ENCODE data around the gene HLTF. TPM values are rescaled to one million over a fixed set of nuclear protein-coding genes. Genes with fewer than 3 reads are reported as not detected.

The HLTF gene
- total RNA-seq, 1 donor from 2014 or later: 115 TPM

DNA sequence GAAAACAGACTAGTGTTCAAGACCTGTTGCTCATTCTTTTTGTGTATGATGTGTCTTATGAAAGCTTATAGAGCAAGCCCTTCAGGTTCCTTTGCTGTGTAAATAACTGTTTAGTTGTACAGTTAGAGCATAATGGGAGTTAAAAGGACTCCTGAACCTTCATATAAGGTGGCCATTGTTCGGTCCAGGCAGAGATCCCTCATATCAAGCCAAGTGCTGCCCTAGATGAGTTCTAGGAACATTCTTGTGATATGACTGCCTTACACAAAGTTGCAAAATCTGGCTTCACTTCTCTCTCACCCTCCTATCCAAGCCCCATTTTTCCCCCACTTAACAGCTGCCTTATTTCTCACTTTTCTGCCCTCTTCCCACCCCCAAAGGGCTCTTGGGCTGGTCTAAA is 68.1 kb downstream of the HLTF start:
- DNase-seq: no peak

- no peak for DNase-seq
Measured at GRCh38 chr3:149016669-149017541, 69.4 kb downstream of the HLTF start.

DNA sequence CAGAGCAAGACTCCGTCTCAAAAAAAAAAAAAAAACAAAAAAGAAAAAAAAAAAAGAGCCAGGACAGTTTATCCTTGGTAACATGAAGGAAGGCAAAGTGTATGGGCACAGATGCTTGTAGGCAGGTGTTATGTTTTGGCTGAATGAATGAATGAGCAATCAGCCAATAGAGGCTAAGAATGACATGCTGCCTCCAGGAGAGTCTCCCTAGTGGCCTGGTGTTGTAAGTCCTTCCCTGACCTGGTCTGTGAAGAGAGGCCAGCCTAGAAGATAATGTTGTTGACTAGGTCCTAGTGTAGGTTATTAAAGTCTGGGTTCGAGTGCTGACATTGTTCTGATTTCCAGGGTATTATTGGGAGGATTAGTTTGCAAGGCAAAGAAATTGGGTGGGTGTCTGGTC is 70.1 kb downstream of the HLTF start:
- no peak for DNase-seq

DNA sequence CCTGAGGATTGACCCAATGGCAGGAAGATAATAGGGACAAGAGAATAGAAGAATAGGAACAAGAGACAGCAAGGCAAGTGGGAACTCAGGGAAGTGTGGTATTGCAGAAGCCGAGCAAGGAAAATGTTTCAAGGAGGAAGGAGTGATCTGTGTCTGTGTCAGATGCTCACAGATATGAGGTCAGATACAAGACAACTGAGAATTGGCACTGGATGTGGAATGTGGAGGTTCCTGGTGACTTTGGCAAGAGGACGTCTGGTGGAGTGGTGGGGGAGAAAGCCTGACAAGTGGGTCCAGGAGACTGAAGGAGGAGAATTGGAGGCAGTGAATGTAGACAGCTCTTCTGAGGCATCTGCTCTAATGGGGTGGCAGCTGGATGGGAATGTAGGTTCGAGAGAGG is 70.9 kb downstream of the HLTF start:
- no peak for DNase-seq

DNA sequence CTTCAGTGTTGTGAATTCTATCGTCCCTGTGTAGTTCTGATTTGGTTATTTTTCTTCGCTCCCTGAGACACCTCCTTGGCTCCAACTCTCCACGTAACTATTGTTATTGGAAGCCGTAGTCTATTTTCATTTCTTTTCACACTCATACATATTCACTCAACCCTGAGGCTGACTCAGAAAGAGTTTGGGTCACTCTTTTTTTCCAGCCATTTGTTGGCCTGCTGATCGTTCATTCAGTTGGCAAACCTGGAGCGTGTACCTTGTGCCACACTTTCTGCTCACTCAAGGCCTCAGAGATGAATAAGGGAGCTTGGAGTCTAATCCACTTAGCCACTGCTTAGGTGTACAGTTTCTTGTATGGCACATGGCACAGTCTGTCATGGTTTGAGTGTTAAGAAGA is 72.6 kb downstream of the HLTF start:
- DNase-seq: no peak

GRCh38 chr3:149011676-149012075 is 74.7 kb downstream of the HLTF start:
- no peak for DNase-seq

GRCh38 chr3:149010966-149011365 is 75.4 kb downstream of the HLTF start:
- DNase-seq: no peak

DNA sequence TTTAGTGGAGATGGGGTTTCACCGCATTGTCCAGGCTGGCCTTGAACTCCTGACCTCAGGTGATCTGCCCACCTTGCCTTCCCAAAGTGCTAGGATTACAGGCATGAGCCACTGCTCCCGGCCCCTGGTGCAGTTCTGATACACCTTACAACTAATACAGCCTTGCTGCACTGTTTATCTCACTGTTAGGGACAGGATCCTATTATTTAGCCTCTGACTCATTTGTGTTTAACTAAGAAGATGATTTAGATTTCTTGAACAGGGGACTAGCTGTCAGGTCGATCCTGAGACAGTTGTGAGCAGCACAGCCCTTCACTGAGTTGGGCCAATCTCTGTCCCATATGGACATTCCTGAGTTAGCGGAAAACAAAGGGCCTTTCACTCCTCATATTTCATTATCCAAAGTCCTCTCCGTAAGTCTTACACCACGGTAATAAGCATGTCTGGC is 75.8 kb downstream of the HLTF start:
- DNase-seq: no peak

- DNase-seq: no peak
Measured at GRCh38 chr3:149009732-149010131, 76.6 kb downstream of the HLTF start.

DNA sequence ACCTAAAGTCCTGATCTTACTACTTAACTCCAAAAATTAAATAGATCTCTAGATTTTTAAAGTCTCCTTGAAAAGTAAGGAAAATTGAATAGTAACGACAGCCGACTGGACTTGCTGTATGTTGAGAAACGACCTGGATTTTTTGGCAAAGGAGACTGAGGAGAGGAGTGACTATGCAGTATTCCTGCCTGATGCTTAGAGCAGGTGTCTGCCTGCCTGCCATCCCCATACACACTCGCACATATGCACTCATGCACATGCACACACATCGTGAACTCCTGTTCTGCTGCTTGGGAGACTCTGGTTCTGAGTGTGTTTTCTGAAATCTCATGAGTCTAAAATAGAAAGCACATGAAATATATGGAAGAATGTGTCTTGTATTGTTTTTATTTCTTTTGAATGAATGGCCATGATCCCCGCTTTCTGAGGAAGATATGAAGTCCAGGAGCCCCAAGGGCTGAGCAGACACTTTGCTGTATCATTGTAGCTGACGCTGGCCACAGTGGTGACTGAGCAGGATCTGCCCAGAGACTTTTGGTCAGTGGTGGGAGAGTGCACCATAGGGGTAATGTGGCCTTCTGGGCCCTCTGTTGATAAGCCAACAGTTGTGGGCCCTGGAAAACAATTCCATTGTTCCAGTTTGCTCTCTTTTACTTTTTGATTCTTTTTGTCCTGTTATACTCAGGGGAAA is 78.6 kb downstream of the HLTF start:
- DNase-seq: no peak

DNA sequence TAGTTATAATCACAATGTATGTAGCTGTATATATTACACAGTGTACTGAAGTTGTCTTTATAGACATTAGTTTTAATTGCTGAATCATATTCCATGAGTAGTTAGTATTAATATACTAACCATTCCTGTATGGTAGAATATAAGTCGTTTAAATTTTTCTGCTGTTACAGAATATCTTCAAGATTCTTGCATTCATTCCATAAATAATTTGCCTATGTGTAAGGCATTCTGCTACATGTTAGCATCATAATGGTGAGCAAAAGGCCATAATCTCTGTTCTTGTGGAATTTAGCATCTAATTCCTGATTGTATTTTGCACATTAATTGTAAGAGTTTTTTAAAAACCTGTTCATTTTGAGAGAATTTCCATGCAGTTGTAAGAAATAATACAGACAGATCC is 80.9 kb downstream of the HLTF start:
- no peak for DNase-seq

GRCh38 chr3:149004622-149005021 is 81.7 kb downstream of the HLTF start:
- DNase-seq: no peak

- DNase-seq: no peak
Measured at GRCh38 chr3:149003653-149004305, 82.6 kb downstream of the HLTF start.

GRCh38 chr3:149001727-149002126 is 84.6 kb downstream of the HLTF start:
- DNase-seq: no peak

- no peak for DNase-seq
Measured at GRCh38 chr3:149000206-149000745, 86.1 kb downstream of the HLTF start.

GRCh38 chr3:148999806-149000205 is 86.5 kb downstream of the HLTF start:
- DNase-seq: no peak

DNA sequence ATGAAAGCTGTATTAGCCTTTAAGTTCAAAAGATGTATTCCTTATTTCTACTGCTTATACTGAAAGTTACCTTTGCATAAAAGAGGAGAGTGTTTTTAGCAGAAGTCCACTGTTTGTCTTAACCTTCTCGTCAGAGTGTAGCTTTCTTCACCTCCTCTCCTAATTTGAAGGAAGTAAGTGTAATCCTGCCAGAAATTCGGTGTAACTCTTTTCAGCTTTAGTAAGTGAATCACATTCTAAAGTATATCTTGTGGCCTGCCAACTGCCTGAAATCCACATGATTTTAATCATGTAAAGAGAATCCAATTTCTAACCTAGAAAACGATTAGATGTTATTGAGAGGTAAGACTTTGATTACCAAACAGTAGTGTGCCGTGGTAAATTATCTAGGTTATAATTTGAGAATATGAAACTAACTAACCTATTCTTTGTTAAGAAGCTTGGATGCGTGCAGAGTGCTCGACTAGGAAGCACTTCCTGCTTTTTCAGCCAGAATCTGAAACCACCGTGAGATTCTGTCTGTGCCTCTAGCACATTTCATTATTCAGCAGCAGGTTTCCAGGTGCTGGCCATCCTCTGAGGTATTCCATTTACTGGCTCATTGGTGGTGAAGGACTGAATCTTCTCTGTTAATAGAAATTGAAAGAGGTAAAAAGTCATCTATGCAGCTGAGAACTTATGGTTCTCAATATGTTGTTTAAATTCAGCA is 87.5 kb downstream of the HLTF start:
- no peak for DNase-seq

DNA sequence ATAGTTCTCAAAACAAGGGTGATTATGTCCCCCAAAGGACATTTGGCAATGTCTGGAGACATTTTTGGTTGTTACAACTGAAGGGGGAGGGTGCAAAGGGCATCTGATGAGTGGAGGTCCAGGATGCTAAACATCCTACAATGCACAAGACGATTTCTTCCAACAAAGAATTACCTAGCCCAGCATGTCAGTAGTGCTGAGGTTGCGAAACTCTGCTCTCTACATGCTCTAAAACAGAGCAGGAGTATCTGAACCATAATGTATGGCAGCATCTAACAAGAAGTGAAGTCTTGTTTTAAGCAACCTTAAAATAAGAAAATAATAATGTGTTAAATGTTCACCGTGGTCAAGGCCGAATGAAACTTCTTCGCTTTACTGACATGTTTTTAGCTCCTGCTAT is 88.0 kb downstream of the HLTF start:
- DNase-seq: no peak

DNA sequence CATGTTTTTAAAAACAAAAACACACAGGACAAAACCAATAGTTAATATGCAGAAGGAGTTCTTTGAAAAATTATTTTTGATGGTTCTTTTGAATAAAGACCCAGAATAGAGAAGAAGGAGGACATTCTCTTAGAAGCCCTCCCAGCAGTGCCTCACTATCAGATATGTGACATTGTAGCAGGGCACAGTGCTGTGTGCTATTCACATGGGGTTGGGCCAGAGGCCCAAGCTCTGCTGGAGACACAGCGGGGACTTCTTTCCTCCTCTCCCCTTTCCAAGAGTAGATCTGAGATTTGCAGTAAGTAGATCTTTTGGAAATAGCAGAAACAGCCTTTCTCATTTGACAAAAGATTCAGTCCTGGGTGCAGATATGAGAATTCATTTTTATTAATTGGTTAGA is 88.7 kb downstream of the HLTF start:
- DNase-seq: no peak

- DNase-seq: no peak
Measured at GRCh38 chr3:148992635-148993255, 93.6 kb downstream of the HLTF start.

- peak; percentile 11 for DNase-seq
Measured at GRCh38 chr3:148992027-148992634, 94.2 kb downstream of the HLTF start.

Data from occipital lobe (tissue), 2 donors.